Head of caudate nucleus (tissue), 42 donors: ENCODE results near the gene AIG1.
A peak's percentile ranks its signal among the peaks of the same experiment; 100 is the strongest.
"Not testable (repeated sequence)": the region's sequence is repeated elsewhere in the genome, so short reads cannot be mapped to it uniquely, and the experiment has no call there.

ENCODE experiments used
- DNase-seq, 42 donors: peaks; one replicate each; pipeline versions ENCODE4 v3.0.0 to v3.0.0-alpha.2; 2020 to 2021; ENCODE audit warnings: mixed read lengths in 7 of 42
- intact Hi-C: fragments of 100-400 bp; cut with DNase I; formaldehyde crosslinking; loops from one replicate; pipeline ENCODE4 v1.15.0; 2022

Gene AIG1

DNA sequence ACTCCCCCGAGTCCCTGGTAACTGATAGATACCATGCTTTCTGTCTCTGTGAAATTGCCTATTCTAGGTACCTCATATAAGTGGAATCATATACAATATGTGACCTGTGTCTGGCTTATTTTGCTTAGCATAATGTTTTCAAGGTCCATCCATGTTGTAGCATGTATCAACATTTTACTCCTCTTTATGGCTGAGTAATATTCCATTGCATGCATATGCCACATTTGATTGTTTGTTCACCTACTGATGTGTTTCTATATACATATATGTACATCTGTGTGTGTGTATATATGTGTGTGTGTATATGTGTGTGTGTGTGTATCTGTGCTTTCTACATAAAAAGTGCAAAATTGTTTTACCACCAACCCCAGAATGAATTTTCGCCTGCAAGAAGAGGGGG lies 270.7 kb downstream of the AIG1 start:
- DNase-seq = no peak
- intact Hi-C loops = no loop called here

DNA sequence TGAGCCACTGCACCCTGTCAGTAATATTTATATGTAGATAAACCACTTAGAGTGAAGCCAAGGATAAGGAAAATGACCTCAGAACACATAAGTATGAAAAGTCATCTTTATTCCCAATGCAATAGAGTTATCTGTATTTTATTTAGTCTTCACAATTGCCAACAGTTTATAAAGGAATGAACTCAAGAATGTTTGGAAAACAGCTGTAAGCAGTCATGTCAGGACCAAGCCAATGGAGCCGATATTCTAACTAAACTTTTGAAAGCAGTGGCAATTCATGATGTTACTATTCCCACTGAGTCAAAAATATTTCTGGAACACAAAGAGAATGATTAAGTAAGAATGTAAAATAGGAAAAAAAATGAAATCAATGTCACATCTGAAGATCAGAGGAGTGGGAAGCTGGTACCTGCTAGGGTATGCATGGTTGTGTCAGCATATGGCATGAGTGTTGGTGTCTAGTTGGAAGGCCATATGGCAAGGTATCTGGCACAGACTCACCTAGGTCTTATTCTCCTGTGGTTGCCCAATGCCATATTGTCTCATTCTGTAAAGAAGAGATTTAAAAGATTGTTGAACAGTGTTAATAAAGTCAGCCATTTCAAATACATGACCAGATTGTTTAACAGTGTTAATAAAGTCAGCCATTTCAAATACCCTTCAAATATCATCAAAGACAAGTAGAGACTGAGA lies 271.6 kb downstream of the AIG1 start:
- no peak for DNase-seq
- intact Hi-C loops = no loop called here

DNA sequence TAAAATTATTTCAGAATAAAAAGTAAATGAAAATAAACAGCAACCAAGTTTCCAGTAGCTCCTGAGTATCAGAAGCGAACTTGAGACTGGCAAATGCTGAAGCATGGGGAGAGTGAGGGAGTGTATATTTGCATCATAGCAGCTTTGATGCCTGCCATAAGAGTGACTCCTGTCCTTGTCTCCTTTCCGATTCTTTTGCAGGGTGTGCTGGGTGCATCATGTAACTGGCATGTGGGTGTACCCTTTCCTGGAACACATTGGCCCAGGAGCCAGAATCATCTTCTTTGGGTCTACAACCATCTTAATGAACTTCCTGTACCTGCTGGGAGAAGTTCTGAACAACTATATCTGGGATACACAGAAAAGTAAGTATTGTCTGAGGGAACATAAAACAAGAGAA lies 272.4 kb downstream of the AIG1 start:
- DNase-seq = no peak
- intact Hi-C loops = no loop called here

DNA sequence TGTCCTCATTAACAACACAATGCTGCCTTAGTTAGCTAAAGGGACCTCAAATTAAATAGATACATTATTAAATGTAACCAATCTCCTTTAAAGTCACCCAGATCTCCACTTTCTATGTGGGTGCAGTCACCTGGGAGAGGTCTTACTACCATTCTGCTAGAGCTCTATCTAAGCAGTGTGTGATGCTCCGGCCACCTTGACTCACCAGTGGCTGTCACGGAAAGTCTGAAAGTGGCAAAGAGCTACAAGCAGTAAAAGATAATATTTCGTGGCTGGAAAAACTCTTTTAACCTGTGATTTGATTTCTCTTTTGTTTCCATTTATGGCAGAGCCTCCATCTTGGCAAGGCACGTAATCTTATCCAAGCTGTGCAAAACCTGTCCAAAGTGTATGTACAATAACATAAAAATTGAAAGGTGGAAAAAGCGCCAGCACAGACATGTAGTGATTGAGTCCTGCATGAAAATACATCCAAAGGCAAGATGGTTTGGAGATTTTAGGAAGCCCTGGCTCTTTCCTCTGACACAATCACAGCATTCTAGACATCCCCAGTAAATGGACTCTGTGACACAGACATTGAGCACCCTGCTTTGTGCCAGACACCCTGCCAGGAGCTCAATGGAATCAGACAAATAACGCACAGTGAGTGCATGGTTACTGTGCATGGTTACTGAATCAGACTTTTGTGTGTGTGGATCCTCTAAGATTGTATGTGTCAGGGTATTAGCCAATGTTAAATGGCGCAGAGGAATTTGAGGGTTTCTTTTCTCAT lies 273.2 kb downstream of the AIG1 start:
- DNase-seq = peak in 3 of 42 donors; percentile 6 to 23 (median 13)
- intact Hi-C loops = no loop called here

DNA sequence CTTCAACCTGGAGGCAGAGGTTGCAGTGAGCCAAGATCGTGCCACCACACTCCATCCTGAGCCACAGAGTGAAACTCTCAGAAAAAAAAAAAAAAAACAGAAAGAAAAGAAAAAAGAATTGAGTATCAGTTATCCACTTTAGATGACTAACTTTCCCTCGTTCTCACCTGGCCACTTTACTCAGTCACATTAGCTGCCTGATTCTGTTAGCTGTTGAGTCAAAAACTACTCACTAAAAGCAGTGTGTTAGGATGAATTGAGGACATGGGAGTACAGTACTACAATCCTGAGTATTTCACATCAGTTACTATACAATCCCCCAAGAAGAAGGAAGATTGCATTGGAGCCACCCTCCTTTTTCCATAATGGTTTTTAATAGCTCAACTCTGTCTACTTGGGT lies 275.2 kb downstream of the AIG1 start:
- DNase-seq = no peak
- intact Hi-C loops = no loop called here

DNA sequence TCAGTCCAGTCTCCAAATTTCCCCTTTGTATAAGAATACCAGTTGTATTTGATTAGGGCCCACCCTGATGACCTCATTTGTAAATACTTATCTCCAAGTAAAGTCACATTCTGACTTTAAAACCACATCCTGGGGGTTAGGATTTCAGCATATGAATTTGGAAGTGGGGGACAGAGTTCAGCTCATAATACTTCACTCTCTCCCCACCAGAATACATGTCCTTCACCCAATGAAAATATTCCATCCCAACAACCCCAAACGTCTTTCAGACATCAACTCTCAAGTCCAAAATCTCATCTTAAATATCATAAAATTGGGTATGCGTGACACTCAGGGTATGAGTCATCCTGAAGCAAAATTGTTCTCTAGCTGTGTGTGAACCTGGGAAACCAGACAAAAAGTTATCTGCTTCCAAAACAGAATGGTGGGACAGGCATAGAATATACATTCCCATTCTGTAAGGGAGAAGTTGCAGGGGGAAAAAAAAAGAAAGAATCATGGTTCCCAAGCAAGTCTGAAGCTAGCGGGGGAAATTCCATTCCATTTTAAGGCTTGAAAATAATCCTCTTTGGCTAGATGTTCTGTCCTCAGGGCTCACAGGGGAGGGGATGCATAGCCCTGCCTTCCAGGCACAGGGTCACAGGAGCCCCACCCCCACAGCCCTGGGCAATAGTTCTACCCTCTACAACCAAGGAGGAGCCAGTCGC lies 275.9 kb downstream of the AIG1 start:
- DNase-seq = no peak
- intact Hi-C loops = no loop called here

DNA sequence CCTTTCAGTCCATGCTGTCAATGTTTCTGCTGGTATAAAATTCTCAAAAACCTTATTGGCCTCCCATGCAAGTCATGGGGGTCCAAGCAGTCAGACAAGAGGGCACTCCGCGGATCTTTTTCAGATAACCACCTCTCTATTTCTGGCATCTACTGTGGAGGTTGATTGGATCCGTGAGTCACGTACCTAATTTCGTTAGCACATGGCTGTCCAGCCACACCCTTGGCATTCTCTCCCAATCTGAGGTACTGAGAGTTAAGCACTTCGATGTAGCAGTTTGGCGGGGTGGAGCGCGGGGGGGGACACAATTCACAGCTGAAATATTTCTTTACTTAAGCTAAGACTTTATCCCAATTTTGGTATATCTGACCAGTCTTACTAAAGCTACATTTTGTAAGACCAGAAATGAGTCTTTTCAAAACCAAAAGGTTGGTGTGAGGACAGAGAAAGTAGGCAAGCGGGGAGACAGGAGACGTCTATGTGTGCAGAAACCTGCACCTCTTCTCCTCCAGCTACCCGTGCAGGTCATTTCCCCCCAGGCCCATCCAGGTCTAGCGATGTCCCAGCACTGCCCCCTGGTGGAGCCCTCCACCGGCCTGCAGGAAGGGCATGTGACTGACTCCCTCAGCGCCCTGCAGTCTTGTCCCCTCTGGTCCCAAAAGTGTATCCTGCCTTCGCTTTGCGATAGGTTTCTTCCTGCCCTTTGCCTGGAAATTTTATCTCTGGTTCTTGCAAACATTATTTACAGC lies 276.7 kb downstream of the AIG1 start:
- peak in 16 of 42 donors; percentile 5 to 62 (median 23) for DNase-seq
- intact Hi-C loops = no loop called here

DNA sequence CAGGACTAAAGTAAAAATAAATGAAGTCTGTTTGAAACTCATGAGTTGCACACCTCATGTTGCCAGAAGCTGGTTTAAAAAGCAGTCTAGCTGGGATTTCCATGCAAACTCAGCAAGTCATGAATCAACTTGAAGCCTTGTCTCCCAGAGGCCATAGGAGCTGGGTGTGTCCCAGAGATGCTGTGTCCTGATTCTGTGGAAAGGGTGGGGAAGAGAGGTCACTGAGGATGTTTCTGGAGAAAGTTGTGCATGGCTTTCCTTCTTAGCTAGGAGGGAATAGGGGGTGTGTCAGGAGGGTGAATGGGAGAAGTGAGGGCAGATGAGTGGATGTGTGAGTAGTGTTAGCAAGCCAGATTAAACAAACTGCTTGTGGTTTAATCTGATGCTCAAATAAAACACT lies 278.5 kb downstream of the AIG1 start:
- intact Hi-C loops = no loop called here
- DNase-seq = no peak

DNA sequence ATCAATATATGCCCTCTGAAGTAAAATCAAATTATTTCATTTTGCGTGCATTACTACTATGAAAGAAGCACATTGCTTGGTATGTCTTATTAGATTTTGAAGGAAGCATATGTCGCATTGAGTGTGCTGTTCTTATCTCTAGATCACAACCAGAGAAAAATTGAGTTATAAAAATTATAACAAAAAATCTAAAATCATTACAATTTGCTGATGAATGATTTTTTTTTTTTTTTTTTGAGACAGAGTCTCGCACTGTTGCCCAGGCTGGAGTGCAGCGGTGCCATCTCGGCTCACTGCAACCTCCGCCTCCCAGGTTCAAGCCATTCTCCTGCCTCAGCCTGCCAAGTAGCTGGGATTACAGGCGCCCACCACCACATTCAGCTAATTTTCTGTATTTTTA lies 284.8 kb downstream of the AIG1 start:
- intact Hi-C loops, DNase-seq: not testable (repeated sequence)

DNA sequence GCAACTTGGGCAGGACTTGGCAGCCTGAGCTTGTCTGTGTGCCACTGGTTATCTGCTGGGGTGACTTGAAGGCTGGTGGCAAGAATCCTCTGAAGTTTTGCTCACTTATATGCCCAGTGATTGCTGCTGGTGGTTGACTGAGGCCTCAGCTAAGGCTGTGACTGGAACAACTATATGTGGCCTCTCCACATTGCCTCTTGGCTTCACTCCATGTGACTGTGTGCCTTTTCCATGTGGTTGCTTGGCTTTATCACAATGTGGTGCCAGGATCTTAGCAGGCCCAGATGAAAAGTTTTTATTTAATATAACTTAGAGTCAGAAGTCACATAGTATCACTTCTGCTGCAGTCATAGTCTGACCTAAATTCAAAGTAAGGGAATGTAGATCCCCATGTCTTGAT lies 285.3 kb downstream of the AIG1 start:
- no peak for DNase-seq
- intact Hi-C loops = no loop called here

DNA sequence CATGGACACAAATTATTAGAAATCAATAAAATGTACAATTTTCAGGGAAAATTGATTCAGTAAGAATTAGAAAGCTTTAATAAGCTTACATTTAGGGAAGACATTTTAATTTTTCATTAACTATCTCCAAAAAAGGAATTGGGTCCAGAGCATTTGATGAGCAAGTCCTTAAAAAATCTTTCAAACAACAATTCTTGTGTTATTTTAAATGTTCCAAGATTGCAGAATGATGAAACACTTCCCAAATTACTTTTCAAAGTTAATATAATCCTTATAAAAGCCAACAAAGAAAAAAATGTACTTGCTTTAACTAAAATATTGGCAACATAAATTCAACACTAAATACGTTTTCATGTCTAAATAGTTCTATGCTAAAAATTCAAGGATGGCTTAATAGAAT lies 287.8 kb downstream of the AIG1 start:
- intact Hi-C loops = no loop called here
- no peak for DNase-seq

DNA sequence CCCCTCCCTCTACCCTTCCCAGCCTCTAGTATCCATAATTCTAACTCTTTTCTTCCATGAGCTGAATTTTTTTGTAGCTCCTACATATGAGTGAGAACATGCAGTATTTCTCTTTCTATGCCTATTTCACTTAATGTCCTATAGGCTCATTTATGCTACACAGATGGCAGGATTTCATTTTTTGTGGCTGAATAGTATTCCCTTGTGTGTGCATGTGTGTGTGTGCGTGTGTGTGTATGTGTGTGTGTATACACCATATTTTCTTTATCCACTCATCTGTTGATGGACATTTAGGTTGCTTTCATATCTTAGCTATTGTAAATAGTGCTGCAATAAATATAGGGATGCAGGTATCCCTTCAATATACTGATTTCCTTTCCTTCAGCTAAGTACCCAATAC lies 288.8 kb downstream of the AIG1 start:
- DNase-seq = no peak
- intact Hi-C loops = no loop called here

DNA sequence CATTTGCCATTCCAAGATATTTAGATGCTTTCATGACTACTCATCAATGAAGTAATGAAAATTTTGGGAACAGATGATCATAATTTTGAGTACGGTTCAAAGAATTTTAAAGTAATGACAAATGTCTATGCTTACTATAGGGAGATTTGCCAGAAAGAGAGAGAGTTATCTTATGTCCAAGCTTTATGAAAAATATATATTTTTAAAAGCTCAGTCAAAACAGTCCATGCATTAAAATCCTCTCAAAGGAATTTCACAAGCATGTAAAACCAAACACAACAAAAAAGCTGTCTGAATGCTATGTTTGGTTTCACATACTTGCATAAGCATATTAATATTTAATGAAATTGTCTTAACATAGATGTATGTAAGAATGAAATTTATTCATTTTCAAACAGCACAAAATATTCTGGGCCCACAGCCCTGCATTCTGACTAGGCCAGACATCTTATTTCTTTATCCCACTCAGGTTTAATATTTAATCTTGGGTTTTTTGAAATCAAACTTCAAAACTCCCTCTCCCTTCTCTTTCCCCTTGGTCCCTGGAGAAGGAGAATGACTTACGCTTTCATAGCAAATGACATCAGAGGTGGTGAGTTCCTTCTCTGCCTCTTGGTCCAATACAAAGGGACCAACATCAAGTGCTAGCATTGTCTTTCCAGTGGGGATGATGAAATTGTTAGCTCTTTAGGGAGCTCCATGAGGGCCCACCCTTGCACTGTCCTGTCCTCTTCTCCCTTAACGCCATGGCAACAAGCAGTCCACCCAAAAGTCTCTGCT lies 295.6 kb downstream of the AIG1 start:
- DNase-seq = no peak
- intact Hi-C loops = no loop called here

DNA sequence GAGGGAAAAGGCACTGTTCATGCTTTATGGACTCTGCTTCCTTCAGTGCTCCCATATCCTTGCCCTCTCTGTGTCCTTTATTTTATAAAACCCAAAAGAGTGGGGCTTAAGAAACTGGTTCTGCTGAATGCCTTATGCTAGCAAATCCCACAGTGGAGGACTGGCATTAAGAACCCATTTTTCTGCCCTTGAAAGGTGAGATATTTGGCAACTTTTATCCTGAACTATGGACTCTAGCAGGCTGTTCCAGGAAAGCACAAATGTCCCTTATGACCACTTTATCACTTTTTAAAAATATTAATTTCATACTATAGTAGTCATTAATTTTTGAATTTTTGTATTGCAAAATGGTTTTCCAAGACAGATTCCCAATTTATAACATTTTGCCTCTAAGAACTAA lies 296.5 kb downstream of the AIG1 start:
- intact Hi-C loops = no loop called here
- DNase-seq = no peak

DNA sequence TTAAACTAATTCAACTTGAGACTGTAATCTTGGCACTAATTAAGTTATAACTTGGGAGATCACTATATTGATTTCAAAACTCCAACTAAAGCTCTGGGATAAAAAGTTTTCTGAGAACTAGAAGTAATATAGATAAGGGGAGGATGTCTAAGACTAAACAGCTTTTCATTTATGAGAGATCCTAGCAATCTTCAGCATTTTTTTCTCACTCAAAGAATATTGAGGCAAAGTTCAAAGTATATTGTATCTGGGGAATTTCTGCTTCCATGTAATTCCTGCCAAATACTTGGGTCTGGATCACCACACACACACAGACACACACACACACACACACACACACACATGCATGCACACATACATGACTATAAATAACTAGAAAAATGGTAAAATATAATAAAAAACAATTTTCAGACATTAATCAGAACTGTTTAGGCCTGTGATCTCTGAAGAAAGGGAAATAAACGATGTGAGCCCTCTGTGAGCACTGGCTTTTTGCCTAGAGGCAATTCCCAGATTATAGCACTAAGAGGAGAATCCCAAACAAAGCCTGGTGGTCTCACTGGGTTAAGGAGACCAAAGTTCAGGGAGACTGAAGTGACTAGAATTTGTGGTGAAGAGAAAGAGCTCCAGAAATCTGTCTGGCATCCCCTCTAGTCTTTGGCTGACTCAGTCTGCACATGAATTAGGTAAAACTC lies 297.0 kb downstream of the AIG1 start:
- DNase-seq = no peak

DNA sequence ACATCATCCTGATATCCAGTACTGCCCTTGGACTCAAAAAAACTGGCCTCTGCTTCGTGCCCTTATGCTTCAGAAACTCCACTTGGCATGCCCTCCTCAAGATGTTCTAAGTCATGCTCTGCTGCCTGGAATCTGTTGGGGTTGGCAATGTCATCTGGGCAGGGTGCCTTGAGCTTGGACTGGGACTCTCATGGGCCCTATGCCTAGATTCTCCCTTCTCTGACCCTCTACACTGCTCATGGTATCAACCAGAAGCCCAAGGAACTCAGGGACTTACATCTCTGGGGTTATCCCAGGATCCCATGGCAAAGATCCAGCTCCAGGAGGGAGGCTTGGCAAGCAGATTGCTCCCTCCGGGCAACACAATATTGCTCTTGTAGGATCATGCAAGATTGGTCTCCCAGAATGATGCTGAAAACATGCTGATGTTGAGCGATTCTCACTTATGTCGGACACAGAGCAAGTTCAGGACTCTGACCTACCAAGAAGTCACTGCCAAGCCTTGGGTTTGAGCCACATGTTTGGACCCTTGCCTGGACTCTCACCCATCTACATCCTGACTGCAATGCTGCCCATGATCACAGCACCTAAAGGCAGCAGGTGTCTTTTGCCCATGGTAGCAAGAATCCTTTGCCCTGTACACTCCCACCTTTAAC lies 301.0 kb downstream of the AIG1 start:
- intact Hi-C loops = no loop called here
- DNase-seq = peak in 2 of 42 donors; percentile 12 to 15

More for the DNA sequence above, 297.0 kb downstream of the AIG1 start:
- intact Hi-C loops = no loop called here

DNA sequence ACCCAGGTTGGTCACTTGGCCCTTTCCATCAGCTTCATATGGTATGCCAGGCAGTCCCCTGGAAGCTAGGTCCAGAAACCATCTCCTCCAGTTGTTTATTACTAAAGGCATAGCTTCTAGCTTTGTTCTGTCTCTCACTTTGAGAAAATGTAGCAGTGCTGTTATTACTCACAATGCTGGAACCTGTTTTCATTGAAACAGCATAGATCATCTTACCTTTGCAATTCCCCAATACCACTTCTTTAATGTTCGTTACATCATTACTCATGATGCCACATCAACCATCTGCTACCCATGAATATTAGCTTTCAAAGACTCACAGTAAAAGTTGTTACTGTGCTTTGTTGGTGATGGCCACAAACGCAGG lies 301.5 kb downstream of the AIG1 start:
- no peak for DNase-seq
- intact Hi-C loops = no loop called here

DNA sequence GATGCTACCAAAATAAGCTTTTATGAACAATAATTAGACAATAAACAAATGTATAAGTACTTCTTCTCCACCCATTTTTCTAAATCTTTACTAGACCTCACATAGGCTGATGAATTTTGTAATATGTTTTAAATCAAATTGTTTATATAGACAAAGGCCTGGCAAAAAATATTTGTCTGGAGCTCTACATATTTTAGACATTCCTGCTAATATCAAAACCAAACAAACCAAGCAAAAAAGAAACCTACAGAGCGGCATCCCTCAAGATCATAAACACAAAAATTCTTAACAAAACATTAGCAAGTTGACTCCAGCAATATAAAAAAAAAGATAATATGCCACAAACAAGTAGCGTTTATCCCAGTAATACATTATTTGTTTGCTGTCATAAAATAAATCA lies 302.6 kb downstream of the AIG1 start:
- intact Hi-C loops = no loop called here
- no peak for DNase-seq
